Endothelial cell of umbilical vein (primary cell): ENCODE results near the gene YDJC. TPM values are rescaled to one million over a fixed set of nuclear protein-coding genes. Genes with fewer than 3 reads are reported as not detected.

ENCODE experiments used
- BruUV-seq: library from RNA; stranded (reverse); fragments of 400-500 nt; replicated peaks from 2 replicates; lab custom pipeline; 2021; lab: Mats Ljungman, UMichigan
- CTCF ChIA-PET: fragments of 300-600, 350-600 bp; sonication (Branson Sonifier 250); formaldehyde crosslinking; loops from one replicate; lab custom pipeline; 2021; ENCODE audit warnings: antibody characterized with exemption, inconsistent platforms; lab: Charles Lee
- POLR2A ChIA-PET: fragments of 300-600, 350-600 bp; sonication (Branson Sonifier 250); formaldehyde crosslinking; loops from one replicate; lab custom pipeline; 2021; ENCODE audit warnings: antibody characterized with exemption, inconsistent platforms; lab: Charles Lee
- DNase-seq: peaks from one replicate; pipeline ENCODE4 v3.0.0-alpha.2; 2011; ENCODE audit warnings: low read depth, low spot score
- FAIRE-seq: peaks from 2 replicates; lab custom pipeline; 2011; peaks lifted over from hg19 to GRCh38; lab: Jason Lieb, UNC
- H2AFZ ChIP-seq: 2 replicates; pipeline ENCODE4 v1.6.0; 2012; ENCODE audit warnings: low read depth, low read length, control low read depth, inconsistent platforms
- H3K27ac ChIP-seq: 2 replicates; pipeline ENCODE4 v1.5.1; 2011; ENCODE audit warnings: low read depth, mild to moderate bottlenecking, control low read depth, low read length, moderate library complexity; ENCODE audit not compliant: insufficient read depth
- H3K27me3 ChIP-seq, 2 experiments: 2 replicates each; pipeline versions ENCODE4 v1.6.0 to v1.6.1; 2011; ENCODE audit warnings: low read length in 2 of 2, mixed read lengths in 1 of 2; ENCODE audit not compliant: control insufficient read depth in 2 of 2, insufficient read depth in 2 of 2
- H3K36me3 ChIP-seq, 2 experiments: 2 replicates in 1 of 2; 3 replicates in 1 of 2; pipeline ENCODE4 v1.5.1; 2011; ENCODE audit warnings: low read length in 2 of 2, mild to moderate bottlenecking in 1 of 2, moderate library complexity in 1 of 2; ENCODE audit not compliant: control insufficient read depth in 2 of 2, insufficient read depth in 2 of 2; ENCODE audit errors: extremely low read depth in 1 of 2
- H3K4me1 ChIP-seq: 3 replicates; pipeline ENCODE4 v1.5.1; 2011; ENCODE audit warnings: mild to moderate bottlenecking, low read length; ENCODE audit not compliant: control insufficient read depth, insufficient read depth; ENCODE audit errors: extremely low read depth
- H3K4me2 ChIP-seq: 2 replicates; pipeline ENCODE4 v1.6.1; 2011; ENCODE audit warnings: low read length, control low read depth, mixed read lengths; ENCODE audit not compliant: insufficient read depth
- H3K4me3 ChIP-seq, 3 experiments: fragments of 200-600 bp in 1 of 3; sonication (generic), shearing (Covaris generic) in 1 of 3; replicated peaks in 1 of 3; 2 replicates each; pipeline ENCODE4 v1.5.1; 2011 to 2016; ENCODE audit warnings: control low read depth in 3 of 3, low read length in 3 of 3, mild to moderate bottlenecking in 2 of 3, inconsistent platforms in 1 of 3, low read depth in 1 of 3, moderate library complexity in 1 of 3; ENCODE audit not compliant: insufficient read depth in 1 of 3
- H3K79me2 ChIP-seq: 2 replicates; pipeline ENCODE4 v1.6.0; 2012; ENCODE audit warnings: low read length, inconsistent platforms; ENCODE audit not compliant: control insufficient read depth, insufficient read depth
- H3K9ac ChIP-seq: replicated peaks from 2 replicates; pipeline ENCODE3; 2011; ENCODE audit warnings: low read length, control low read depth; ENCODE audit not compliant: insufficient read depth; ENCODE audit errors: extremely low read depth
- H3K9me1 ChIP-seq: replicated peaks from 3 replicates; pipeline ENCODE4 v1.6.0; 2011; ENCODE audit warnings: mild to moderate bottlenecking, low read length; ENCODE audit not compliant: control insufficient read depth, insufficient read depth; ENCODE audit errors: extremely low read depth
- H3K9me3 ChIP-seq: replicated peaks from 2 replicates; pipeline ENCODE4 v1.5.1; 2012; ENCODE audit warnings: low read length, inconsistent platforms; ENCODE audit not compliant: control insufficient read depth, insufficient read depth
- H4K20me1 ChIP-seq: replicated peaks from 2 replicates; pipeline ENCODE3; 2011; ENCODE audit warnings: mild to moderate bottlenecking, low read length; ENCODE audit not compliant: control insufficient read depth, insufficient read depth; ENCODE audit errors: extremely low read depth
- EZH2 ChIP-seq: IDR thresholded peaks from 2 replicates; pipeline ENCODE4 v1.6.1; 2012; ENCODE audit warnings: borderline replicate concordance, low read depth, mild to moderate bottlenecking, moderate library complexity, low read length, inconsistent platforms; ENCODE audit not compliant: severe bottlenecking
- FOS ChIP-seq: IDR thresholded peaks from 2 replicates; pipeline ENCODE4 v1.6.1; 2011; ENCODE audit warnings: mild to moderate bottlenecking, low read length, moderate library complexity, borderline replicate concordance; ENCODE audit not compliant: insufficient read depth
- GATA2 ChIP-seq: IDR thresholded peaks from 2 replicates; pipeline ENCODE4 v1.7.0; 2011; ENCODE audit warnings: low read depth, mild to moderate bottlenecking, moderate library complexity, mixed read lengths, low read length; ENCODE audit not compliant: insufficient read length, insufficient read depth
- JUN ChIP-seq: IDR thresholded peaks from 2 replicates; pipeline ENCODE4 v1.6.1; 2011; ENCODE audit warnings: borderline replicate concordance, low read depth; ENCODE audit not compliant: insufficient read length, insufficient read depth
- MYC ChIP-seq: IDR thresholded peaks from one replicate; pipeline ENCODE4 v1.6.1; 2011; ENCODE audit warnings: mild to moderate bottlenecking, low read depth, low read length
- POLR2A ChIP-seq: IDR thresholded peaks from 2 replicates; pipeline ENCODE4 v1.6.1; 2012; ENCODE audit warnings: low read depth, mild to moderate bottlenecking, control low read depth, low read length
- POLR2AphosphoS5 ChIP-seq: IDR thresholded peaks from 2 replicates; pipeline ENCODE4 v1.6.1; 2012; ENCODE audit warnings: low read depth, mild to moderate bottlenecking, control low read depth, low read length, moderate library complexity; ENCODE audit not compliant: insufficient read depth
- dilution Hi-C: fragments of 300-500 bp; cut with MboI; formaldehyde crosslinking; loops from one replicate; pipeline ENCODE4 v1.15.0; 2019; ENCODE audit warnings: low sequenced_read_pairs; ENCODE audit not compliant: extremely low pct_ligation_motif_present
- intact Hi-C: fragments of 100-400 bp; cut with micrococcal nuclease; formaldehyde crosslinking; loops from one replicate; pipeline ENCODE4 v1.10.0; 2022
- polyA plus RNA-seq, 4 experiments: library from polyadenylated mRNA; depleted of rRNA in 3 of 4; stranded (reverse) in 3 of 4; unstranded in 1 of 4; fragments of >200 nt; gene quantifications; 2 replicates each; pipeline versions ENCODE4 v1.2.1 to v1.2.3, GENCODE V29; 2011 to 2012; ENCODE audit warnings: missing spikeins in 1 of 4
- total RNA-seq: library from RNA; stranded (reverse); gene quantifications from 2 replicates; pipeline ENCODE4 v1.2.3, GENCODE V29; 2021
- TF ChIP-seq, protein P1 (sequence below): IDR thresholded peaks from 2 replicates; pipeline ENCODE4 v1.6.1; 2011; ENCODE audit not compliant: insufficient read depth, insufficient read length
- TF ChIP-seq, protein P2 (sequence below), 2 donors: IDR thresholded peaks; 1 replicate in 1 of 2; 2 replicates in 1 of 2; pipeline ENCODE4 v1.5.1; 2011; ENCODE audit warnings: low read length in 2 of 2, mild to moderate bottlenecking in 2 of 2, moderate library complexity in 2 of 2, control low read depth in 1 of 2, inconsistent platforms in 1 of 2, low read depth in 1 of 2; ENCODE audit not compliant: insufficient read depth in 1 of 2; ENCODE audit errors: extremely low read depth in 1 of 2

YDJC gene
- total and polyA plus RNA-seq, 2 donors (not counting 3 experiments of a cell fraction or from before 2014, with no cell fraction given) = 27.2 to 29.9 TPM

DNA sequence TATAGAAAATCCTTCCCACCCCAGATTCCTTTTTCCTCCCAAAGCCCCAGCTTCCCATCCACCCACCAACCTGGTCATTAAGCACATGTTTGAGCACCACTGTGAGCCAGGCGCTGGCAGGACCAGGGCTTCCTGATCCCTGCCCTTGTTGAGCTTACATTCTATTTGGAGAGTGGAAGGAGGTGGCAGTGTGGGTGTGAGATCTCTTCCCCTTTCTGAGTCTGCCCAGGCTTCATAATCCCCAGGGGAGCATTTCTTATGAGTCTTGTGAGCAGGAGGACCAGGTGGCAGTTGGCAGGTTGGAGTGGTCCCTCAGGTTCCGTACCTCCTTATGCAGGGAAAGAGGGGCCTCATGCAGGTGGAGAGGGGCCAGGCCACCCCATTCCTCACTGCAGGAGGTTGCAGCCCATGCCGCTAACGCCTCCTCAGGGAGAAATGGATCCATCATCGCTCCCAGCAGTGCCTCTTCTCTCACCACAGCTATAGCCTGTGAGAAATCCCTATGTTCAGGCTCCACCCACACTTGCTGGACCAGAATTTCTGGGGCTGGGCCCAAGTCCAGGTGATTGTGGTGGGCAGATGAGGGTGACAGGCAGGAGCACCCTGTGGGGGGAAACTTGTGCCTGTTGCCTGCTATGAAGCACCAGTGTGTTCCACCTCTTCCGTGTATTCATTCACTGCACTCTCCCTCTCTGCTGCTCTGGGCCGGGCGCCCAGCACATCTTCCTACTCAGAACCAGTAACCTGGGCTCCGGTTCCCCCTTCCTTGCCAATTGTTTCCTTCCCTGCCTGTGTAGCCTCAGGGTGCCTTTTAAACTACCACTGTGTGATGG is 38.8 kb downstream of the YDJC start:
- Histone ChIP-seq H3K36me3 (peaks cover 19 to 32% of the 10 kb centered on the region in 2 experiments), H3K27ac (no peak overlapping the region), H3K4me3 (no peak overlapping the region), H3K4me1 (no peaks in the 10 kb centered on the region), H3K9ac (no peak overlapping the region), H3K9me1 (no peaks in the 10 kb centered on the region), H3K4me2 (no peak overlapping the region), H4K20me1 (peaks cover 9% of the 10 kb centered on the region), H3K27me3 (no peaks in the 10 kb centered on the region), H2AFZ (no peak overlapping the region), H3K9me3 (no peaks in the 10 kb centered on the region), H3K79me2 (peaks cover 98% of the 10 kb centered on the region)
- dilution Hi-C loops = no loop called here
- ChIA-PET POLR2A (interaction anchor here (0.6 kb wide), 1 partner anchor 8 kb away, joined by 3 read pairs; no protein-coding TSS in a partner anchor), CTCF (no interaction called here)
- intact Hi-C loops = no loop called here
- DNase-seq (no peak), FAIRE-seq (no peak)
- BruUV-seq = no TSS peak
- no peak for TF ChIP-seq JUN
- no peak for TF ChIP-seq EZH2
- TF ChIP-seq GATA2 = no peak
- TF ChIP-seq, protein P1, sequence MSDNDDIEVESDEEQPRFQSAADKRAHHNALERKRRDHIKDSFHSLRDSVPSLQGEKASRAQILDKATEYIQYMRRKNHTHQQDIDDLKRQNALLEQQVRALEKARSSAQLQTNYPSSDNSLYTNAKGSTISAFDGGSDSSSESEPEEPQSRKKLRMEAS = no peak
- TF ChIP-seq POLR2A = no peak
- TF ChIP-seq FOS = no peak
- no peak for TF ChIP-seq MYC
- TF ChIP-seq, protein P2, sequence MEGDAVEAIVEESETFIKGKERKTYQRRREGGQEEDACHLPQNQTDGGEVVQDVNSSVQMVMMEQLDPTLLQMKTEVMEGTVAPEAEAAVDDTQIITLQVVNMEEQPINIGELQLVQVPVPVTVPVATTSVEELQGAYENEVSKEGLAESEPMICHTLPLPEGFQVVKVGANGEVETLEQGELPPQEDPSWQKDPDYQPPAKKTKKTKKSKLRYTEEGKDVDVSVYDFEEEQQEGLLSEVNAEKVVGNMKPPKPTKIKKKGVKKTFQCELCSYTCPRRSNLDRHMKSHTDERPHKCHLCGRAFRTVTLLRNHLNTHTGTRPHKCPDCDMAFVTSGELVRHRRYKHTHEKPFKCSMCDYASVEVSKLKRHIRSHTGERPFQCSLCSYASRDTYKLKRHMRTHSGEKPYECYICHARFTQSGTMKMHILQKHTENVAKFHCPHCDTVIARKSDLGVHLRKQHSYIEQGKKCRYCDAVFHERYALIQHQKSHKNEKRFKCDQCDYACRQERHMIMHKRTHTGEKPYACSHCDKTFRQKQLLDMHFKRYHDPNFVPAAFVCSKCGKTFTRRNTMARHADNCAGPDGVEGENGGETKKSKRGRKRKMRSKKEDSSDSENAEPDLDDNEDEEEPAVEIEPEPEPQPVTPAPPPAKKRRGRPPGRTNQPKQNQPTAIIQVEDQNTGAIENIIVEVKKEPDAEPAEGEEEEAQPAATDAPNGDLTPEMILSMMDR (IDR thresholded peaks at IDR 0.05; ENCODE audit: extremely low read depth in 1 of 2, insufficient read depth in 1 of 2, low read depth in 1 of 2, low read length in 2 of 2) = no peak
- no peak for TF ChIP-seq POLR2AphosphoS5
